Osteocyte (in vitro differentiated cells): ENCODE measurements around the gene IBA57. TPM values are rescaled to one million over a fixed set of nuclear protein-coding genes. Genes with fewer than 3 reads are reported as not detected.

Experiments
- DNase-seq: peaks from one replicate; pipeline ENCODE4 v3.0.0; 2021; ENCODE audit warnings: mixed read lengths; ENCODE audit not compliant: unreplicated experiment; ENCODE audit errors: extremely low spot score
- H3K27ac Mint-ChIP-seq: one replicate; pipeline ENCODE4 v1.8.0; 2021; ENCODE audit warnings: mild to moderate bottlenecking, mixed read lengths; ENCODE audit not compliant: unreplicated experiment
- H3K27me3 Mint-ChIP-seq: one replicate; pipeline ENCODE4 v1.8.0; 2021; ENCODE audit warnings: mixed read lengths; ENCODE audit not compliant: unreplicated experiment
- H3K36me3 Mint-ChIP-seq: one replicate; pipeline ENCODE4 v1.8.0; 2021; ENCODE audit warnings: mixed read lengths; ENCODE audit not compliant: unreplicated experiment
- H3K4me1 Mint-ChIP-seq: one replicate; pipeline ENCODE4 v1.8.0; 2021; ENCODE audit warnings: mixed read lengths; ENCODE audit not compliant: unreplicated experiment
- H3K4me3 Mint-ChIP-seq: one replicate; pipeline ENCODE4 v1.8.0; 2021; ENCODE audit warnings: mild to moderate bottlenecking, moderate library complexity, mixed read lengths; ENCODE audit not compliant: unreplicated experiment
- H3K9me3 Mint-ChIP-seq: one replicate; pipeline ENCODE4 v1.8.0; 2021; ENCODE audit warnings: mixed read lengths; ENCODE audit not compliant: unreplicated experiment
- total RNA-seq: library from RNA; stranded (reverse); gene quantifications from 2 replicates; pipeline ENCODE4 v1.2.1, GENCODE V29; 2021
- TF ChIP-seq, protein P1 (sequence below): fragments of 200-600 bp; sonication (generic); IDR thresholded peaks from 2 replicates; pipeline ENCODE4 v1.5.0; 2021; ENCODE audit warnings: antibody characterized with exemption, mild to moderate bottlenecking, moderate library complexity

The IBA57 gene
- total RNA-seq, 1 donor from 2014 or later: 8.1 TPM

DNA sequence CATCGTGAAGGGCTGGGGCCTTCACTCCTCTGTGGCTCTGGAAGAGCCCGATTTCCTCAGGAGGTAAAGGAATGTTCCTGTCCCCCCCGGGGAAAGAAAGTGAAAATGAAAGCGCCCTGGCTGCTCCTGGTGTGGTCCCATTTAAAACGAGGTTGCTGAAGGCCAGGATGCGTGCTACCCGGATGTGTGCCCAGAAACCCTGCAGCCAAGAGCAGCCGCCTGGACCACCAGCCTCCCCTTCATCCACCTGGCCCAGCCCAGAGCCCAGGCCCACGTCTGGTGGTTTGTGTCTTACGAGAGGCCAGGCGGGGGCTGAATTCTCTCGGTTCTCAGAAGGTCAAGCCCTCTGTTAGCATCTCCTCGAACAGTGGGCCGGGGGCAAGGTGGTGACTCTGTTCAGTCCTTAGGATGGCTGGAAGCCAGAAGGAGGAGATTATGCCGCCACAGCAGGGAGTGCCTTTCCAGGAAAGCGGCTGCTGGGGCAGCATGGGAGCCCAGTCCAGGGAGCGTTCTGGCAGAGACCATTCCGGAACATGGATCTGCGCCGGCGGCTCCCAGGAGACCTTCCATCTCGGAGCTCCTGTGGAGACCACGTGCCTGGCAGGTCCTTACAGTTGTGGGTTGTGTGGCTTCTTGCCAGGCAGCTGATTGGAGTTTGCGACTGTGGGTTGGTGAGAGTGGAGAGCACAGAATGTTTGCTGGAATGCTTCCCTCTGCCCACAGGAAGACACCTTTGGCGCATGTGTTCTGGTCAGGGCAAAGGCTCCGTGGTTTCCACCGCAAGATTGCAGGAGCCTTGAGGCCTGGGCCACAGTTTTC lies 24.2 kb upstream of the IBA57 start:
- TF ChIP-seq, protein P1, sequence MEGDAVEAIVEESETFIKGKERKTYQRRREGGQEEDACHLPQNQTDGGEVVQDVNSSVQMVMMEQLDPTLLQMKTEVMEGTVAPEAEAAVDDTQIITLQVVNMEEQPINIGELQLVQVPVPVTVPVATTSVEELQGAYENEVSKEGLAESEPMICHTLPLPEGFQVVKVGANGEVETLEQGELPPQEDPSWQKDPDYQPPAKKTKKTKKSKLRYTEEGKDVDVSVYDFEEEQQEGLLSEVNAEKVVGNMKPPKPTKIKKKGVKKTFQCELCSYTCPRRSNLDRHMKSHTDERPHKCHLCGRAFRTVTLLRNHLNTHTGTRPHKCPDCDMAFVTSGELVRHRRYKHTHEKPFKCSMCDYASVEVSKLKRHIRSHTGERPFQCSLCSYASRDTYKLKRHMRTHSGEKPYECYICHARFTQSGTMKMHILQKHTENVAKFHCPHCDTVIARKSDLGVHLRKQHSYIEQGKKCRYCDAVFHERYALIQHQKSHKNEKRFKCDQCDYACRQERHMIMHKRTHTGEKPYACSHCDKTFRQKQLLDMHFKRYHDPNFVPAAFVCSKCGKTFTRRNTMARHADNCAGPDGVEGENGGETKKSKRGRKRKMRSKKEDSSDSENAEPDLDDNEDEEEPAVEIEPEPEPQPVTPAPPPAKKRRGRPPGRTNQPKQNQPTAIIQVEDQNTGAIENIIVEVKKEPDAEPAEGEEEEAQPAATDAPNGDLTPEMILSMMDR: no peak
- no peak for DNase-seq
- peak overlapping the region; percentile 83 for H3K27ac Mint-ChIP-seq

DNA sequence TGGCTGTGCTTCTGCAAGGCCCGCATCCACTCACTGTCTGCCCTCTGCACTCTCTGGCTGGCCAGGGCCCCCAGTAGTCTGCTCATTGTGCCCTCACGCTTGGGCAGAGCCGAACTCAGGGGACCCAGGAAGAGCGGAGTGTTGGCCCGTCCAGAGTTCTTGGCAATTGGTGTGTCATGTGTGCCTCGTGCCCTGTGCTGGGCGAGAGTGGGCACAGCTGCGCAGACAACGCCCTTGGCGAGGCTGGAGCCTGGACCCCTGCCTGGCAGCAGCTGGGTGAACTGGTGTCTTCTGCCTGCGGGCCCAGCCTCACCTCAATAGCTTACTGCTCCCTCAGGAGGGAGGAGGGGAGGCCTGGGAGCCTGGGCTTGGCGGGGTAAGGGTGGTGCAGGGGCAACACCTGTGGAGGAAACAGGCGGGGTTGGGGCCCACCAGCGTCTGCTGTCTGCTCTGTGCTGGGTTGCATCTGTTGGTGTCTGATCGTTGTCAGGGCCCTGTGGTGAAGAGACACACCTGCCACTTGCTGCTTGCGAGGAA lies 23.4 kb upstream of the IBA57 start:
- Mint-ChIP-seq H3K27me3 (peaks cover 5% of the 10 kb centered on the region), H3K27ac (no peak overlapping the region), H3K4me3 (peak overlapping the region; percentile 90), H3K9me3 (no peaks in the 10 kb centered on the region), H3K4me1 (peaks cover 36% of the 10 kb centered on the region), H3K36me3 (no peaks in the 10 kb centered on the region)
- TF ChIP-seq, protein P1: no peak
- no peak for DNase-seq

More for the DNA sequence above, 24.2 kb upstream of the IBA57 start:
- Mint-ChIP-seq H3K9me3 (no peaks in the 10 kb centered on the region), H3K4me1 (peaks cover 36% of the 10 kb centered on the region), H3K36me3 (no peaks in the 10 kb centered on the region), H3K4me3 (peak overlapping the region; percentile 90), H3K27me3 (peaks cover 11% of the 10 kb centered on the region)

DNA sequence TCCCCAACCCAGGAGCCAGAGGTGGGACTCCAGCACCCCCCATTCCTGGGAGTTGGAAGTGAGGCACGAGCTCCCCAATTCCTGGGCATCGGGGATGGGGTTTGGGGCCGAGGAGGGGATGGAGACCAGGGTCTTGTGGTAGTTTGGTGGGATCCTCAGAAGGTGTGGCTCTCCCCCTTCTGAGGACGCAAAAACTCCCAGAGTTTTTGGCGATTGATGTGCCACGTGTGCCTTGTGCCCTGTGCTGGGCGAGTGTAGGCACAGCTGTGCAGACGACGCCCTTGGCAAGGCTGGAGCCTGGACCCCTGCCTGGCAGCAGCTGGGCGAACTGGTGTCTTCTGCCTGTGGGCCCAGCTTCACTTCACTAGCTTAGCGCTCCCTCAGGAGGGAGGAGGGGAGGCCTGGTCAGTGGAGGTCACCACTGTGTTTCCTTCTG lies 22.9 kb upstream of the IBA57 start:
- peak overlapping the region; percentile 34 for H3K27ac Mint-ChIP-seq
- TF ChIP-seq, protein P1: no peak
- peaks cover 36% of the 10 kb centered on the region for H3K4me1 Mint-ChIP-seq
- no peaks in the 10 kb centered on the region for H3K9me3 Mint-ChIP-seq
- H3K4me3 Mint-ChIP-seq: peak overlapping the region; percentile 1
- H3K27me3 Mint-ChIP-seq: peaks cover under 1% of the 10 kb centered on the region
- DNase-seq: no peak
- H3K36me3 Mint-ChIP-seq: no peaks in the 10 kb centered on the region

DNA sequence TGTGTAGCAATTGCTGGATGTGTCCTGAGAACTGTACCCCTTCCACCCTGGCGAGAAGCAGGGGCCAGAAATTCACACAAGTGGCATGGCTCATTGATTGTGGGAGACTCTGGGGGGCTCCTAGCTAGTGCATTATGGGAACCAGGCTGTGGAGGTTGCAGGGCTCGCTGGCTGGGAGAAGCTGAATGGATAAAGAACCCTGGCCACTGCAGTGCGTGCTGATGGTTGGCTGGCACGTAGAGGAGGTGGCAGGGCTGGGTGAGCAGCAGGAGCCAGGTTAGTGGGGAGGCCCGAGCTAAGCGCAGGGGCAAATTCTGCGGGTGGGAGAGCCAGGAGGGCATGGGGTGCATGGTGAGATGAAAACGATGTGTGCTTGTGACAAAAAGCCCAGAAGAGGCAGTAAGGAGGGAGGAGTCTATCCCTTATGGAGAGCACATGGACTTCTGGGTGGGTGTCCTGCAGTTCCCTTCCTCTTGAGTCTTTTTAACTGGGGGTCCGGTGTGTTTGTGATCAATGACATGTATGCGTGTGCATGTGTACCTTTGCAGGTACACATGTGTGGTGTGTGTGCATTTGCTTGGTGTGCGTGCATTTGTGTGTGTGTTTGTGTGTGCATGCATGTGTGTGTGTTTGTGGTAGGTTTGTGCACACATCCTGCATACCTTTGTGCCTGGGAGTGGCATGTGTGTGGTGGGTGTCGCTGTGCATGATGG lies 22.0 kb upstream of the IBA57 start:
- no peaks in the 10 kb centered on the region for H3K27me3 Mint-ChIP-seq
- no peaks in the 10 kb centered on the region for H3K36me3 Mint-ChIP-seq
- H3K27ac Mint-ChIP-seq: no peak overlapping the region
- TF ChIP-seq, protein P1: no peak
- peaks cover 36% of the 10 kb centered on the region for H3K4me1 Mint-ChIP-seq
- DNase-seq: no peak
- H3K4me3 Mint-ChIP-seq: peak overlapping the region; percentile 1
- H3K9me3 Mint-ChIP-seq: no peaks in the 10 kb centered on the region
